Measurements from ENCODE around the gene USH2A.

DNA sequence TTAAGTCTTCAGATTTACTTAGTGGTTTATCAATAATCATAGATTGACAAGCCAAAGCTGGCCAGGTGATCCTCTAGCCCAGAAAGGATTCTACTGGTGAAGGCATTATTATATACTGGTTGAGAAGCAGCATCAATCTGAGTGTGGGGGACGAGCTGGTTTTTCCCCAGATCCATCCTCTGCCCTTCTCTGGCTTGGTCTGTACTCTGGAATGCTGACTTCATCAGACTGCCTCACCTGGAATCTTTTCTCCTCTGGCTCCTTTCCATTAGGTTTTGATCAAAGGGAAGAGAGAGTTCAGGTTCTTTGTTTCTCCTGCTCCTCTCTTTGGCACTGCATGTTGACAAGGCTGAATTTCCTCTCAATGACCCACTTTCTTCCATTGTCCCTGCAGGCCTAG, 762.2 kb downstream of the USH2A start:
- no peak for TF ChIP-seq ZNF302 (tag by site-specific recombination; IDR thresholded peaks at IDR 0.05; ENCODE audit: low read depth)
- TF ChIP-seq KLF9 (tag by site-specific recombination; IDR thresholded peaks at IDR 0.05; ENCODE audit: low read depth), result no peak
- no peak for TF ChIP-seq YY1 (tag by site-specific recombination; IDR thresholded peaks at IDR 0.05)
- TF ChIP-seq ZNF274 (IDR thresholded peaks at IDR 0.05; ENCODE audit: low read length), result no peak
- no peak for TF ChIP-seq ZNF274 (tag by site-specific recombination; IDR thresholded peaks at IDR 0.05; ENCODE audit: borderline replicate concordance)
- TF ChIP-seq ZNF335 (tag by site-specific recombination; conservative IDR thresholded peaks at IDR 0.05), result no peak
- no peak for TF ChIP-seq ZNF623 (tag by site-specific recombination; IDR thresholded peaks at IDR 0.05)

Measured in HEK293 (cell line).